ENCODE measurements around the gene RASL12. TPM values are rescaled to one million over a fixed set of nuclear protein-coding genes. Genes with fewer than 3 reads are reported as not detected.
"Not testable (repeated sequence)": the region's sequence is repeated elsewhere in the genome, so short reads cannot be mapped to it uniquely, and the experiment has no call there.

RASL12 gene
- total RNA-seq, 2 donors from 2014 or later = 53.3 to 63.3 TPM

- DNase-seq (no peak), ATAC-seq (peak; percentile 14 to 49)
Observed at GRCh38 chr15:65081270-65081669, 13.5 kb upstream of the RASL12 start.

GRCh38 chr15:65079580-65079979 lies 11.8 kb upstream of the RASL12 start:
- DNase-seq = no peak
- no peak for ATAC-seq
- intact Hi-C loops (cut with DNase I) = no loop called here

More at GRCh38 chr15:65081270-65081669, 13.5 kb upstream of the RASL12 start:
- intact Hi-C loops (cut with DNase I) = no loop called here

- intact Hi-C loops (cut with DNase I) = no loop called here
- DNase-seq = peak; percentile 74
Observed at GRCh38 chr15:65077981-65078352, 10.2 kb upstream of the RASL12 start.

GRCh38 chr15:65077291-65077980 lies 9.6 kb upstream of the RASL12 start:
- intact Hi-C loops (cut with DNase I) = no loop called here
- DNase-seq (no peak), ATAC-seq (peak in 1 of 2 donors; percentile 1)

More at GRCh38 chr15:65077981-65078352, 10.2 kb upstream of the RASL12 start:
- peak; percentile 28 to 61 for ATAC-seq

- no peak for DNase-seq
- intact Hi-C loops (cut with DNase I) = no loop called here
- peak; percentile 39 to 72 for ATAC-seq
Observed at GRCh38 chr15:65076486-65077290, 8.9 kb upstream of the RASL12 start, which contains the start of gene KBTBD13. KBTBD13 (plus strand) TSS chr15:65076746; CDS start chr15:65076816, 70 bp downstream.

- ATAC-seq; intact Hi-C loops (cut with DNase I); DNase-seq: not testable (repeated sequence)
Observed at GRCh38 chr15:65075607-65076395, 8.0 kb upstream of the RASL12 start.

GRCh38 chr15:65074946-65075345 lies 7.2 kb upstream of the RASL12 start:
- intact Hi-C loops (cut with DNase I); ATAC-seq; DNase-seq: not testable (repeated sequence)

- intact Hi-C loops (cut with DNase I) = no loop called here
- no peak for ATAC-seq
- no peak for DNase-seq
Observed at GRCh38 chr15:65072617-65073016, 4.8 kb upstream of the RASL12 start.

GRCh38 chr15:65072027-65072426 lies 4.2 kb upstream of the RASL12 start:
- intact Hi-C loops (cut with DNase I) = no loop called here
- DNase-seq = no peak
- ATAC-seq = peak; percentile 20 to 37

- peak; percentile 65 for DNase-seq
- intact Hi-C loops (cut with DNase I) = no loop called here
Observed at GRCh38 chr15:65071381-65071811, 3.6 kb upstream of the RASL12 start.

GRCh38 chr15:65069779-65070546 lies 2.2 kb upstream of the RASL12 start:
- DNase-seq (no peak), ATAC-seq (no peak)
- intact Hi-C loops (cut with DNase I) = no loop called here

More at GRCh38 chr15:65071381-65071811, 3.6 kb upstream of the RASL12 start:
- peak; percentile 54 to 61 for ATAC-seq

GRCh38 chr15:65069179-65069578 lies 1.4 kb upstream of the RASL12 start:
- intact Hi-C loops (cut with DNase I) = no loop called here

GRCh38 chr15:65068403-65068788 lies 605 bp upstream of the RASL12 start:
- intact Hi-C loops (cut with DNase I) = no loop called here
- no peak for DNase-seq
- ATAC-seq = no peak

More at GRCh38 chr15:65069179-65069578, 1.4 kb upstream of the RASL12 start:
- ATAC-seq (peak; percentile 21 to 54), DNase-seq (no peak)

- ATAC-seq = peak in 1 of 2 donors; percentile 6
- DNase-seq = no peak
- intact Hi-C loops (cut with DNase I) = no loop called here
Observed at GRCh38 chr15:65067317-65067644, 510 bp downstream of the RASL12 start.

- DNase-seq (no peak), ATAC-seq (peak; percentile 19 to 20)
- intact Hi-C loops (cut with DNase I) = no loop called here
Observed at GRCh38 chr15:65066635-65067316, 1.0 kb downstream of the RASL12 start.

- ATAC-seq = no peak
- intact Hi-C loops (cut with DNase I) = no loop called here
- DNase-seq = no peak
Observed at GRCh38 chr15:65066001-65066634, 1.7 kb downstream of the RASL12 start.

- ATAC-seq (no peak), DNase-seq (no peak)
- intact Hi-C loops (cut with DNase I) = no loop called here
Observed at GRCh38 chr15:65062726-65063125, 5.1 kb downstream of the RASL12 start.

GRCh38 chr15:65062061-65062460 lies 5.7 kb downstream of the RASL12 start:
- DNase-seq = no peak
- ATAC-seq = no peak
- intact Hi-C loops (cut with DNase I) = no loop called here
